Caco-2 (cell line): ENCODE measurements around the gene CCDC9. TPM values are rescaled to one million over a fixed set of nuclear protein-coding genes. Genes with fewer than 3 reads are reported as not detected.

Experiments
- BruUV-seq: library from RNA; stranded (reverse); fragments of 400-500 nt; replicated peaks from 2 replicates; lab custom pipeline; 2021; lab: Mats Ljungman, UMichigan
- CTCF ChIA-PET: fragments of 300-600 bp; sonication (Branson Sonifier 250); formaldehyde crosslinking; loops from one replicate; lab custom pipeline; 2022; ENCODE audit warnings: antibody characterized with exemption; lab: Charles Lee
- POLR2A ChIA-PET: fragments of 300-600 bp; sonication (Branson Sonifier 250); formaldehyde crosslinking; loops from one replicate; lab custom pipeline; 2022; ENCODE audit warnings: antibody characterized with exemption; lab: Charles Lee
- DNase-seq, 2 experiments: peaks; one replicate each; pipeline versions ENCODE4 v3.0.0 to v3.0.0-alpha.2; 2020 to 2022
- H3K27me3 ChIP-seq: replicated peaks from 2 replicates; pipeline ENCODE4 v1.6.0; 2011; ENCODE audit warnings: low read length; ENCODE audit not compliant: control insufficient read depth, insufficient read depth
- H3K36me3 ChIP-seq: 2 replicates; pipeline ENCODE4 v1.5.1; 2011; ENCODE audit warnings: low read length; ENCODE audit not compliant: control insufficient read depth, insufficient read depth
- H3K4me1 ChIP-seq: fragments of 250-450 bp; sonication (Bioruptor Pico); 2 replicates; pipeline ENCODE4 v1.5.1; 2020; ENCODE audit warnings: mild to moderate bottlenecking
- H3K4me3 ChIP-seq: 2 replicates; pipeline ENCODE4 v1.5.1; 2011; ENCODE audit warnings: low read depth, mild to moderate bottlenecking, control low read depth, low read length
- H3K9me3 ChIP-seq: fragments of 250-450 bp; sonication (Bioruptor Pico); 2 replicates; pipeline ENCODE4 v1.5.1; 2020; ENCODE audit warnings: mild to moderate bottlenecking, moderate library complexity
- H3K27ac Mint-ChIP-seq: one replicate; pipeline ENCODE4 v1.8.0; 2022; ENCODE audit warnings: mixed read lengths; ENCODE audit not compliant: unreplicated experiment
- H3K27me3 Mint-ChIP-seq: one replicate; pipeline ENCODE4 v1.8.0; 2022; ENCODE audit warnings: mixed read lengths; ENCODE audit not compliant: insufficient read depth, unreplicated experiment
- H3K36me3 Mint-ChIP-seq: one replicate; pipeline ENCODE4 v1.8.0; 2022; ENCODE audit warnings: mild to moderate bottlenecking, mixed read lengths; ENCODE audit not compliant: insufficient read depth, unreplicated experiment
- H3K4me1 Mint-ChIP-seq: one replicate; pipeline ENCODE4 v1.8.0; 2022; ENCODE audit warnings: low read depth, mixed read lengths; ENCODE audit not compliant: unreplicated experiment
- H3K4me3 Mint-ChIP-seq: one replicate; pipeline ENCODE4 v1.8.0; 2022; ENCODE audit warnings: mild to moderate bottlenecking, moderate library complexity, mixed read lengths; ENCODE audit not compliant: unreplicated experiment
- H3K9me3 Mint-ChIP-seq: one replicate; pipeline ENCODE4 v1.8.0; 2022; ENCODE audit warnings: mixed read lengths; ENCODE audit not compliant: unreplicated experiment
- intact Hi-C: fragments of 100-400 bp; cut with micrococcal nuclease; formaldehyde crosslinking; loops from one replicate; pipeline ENCODE4 v1.10.0; 2022; ENCODE audit not compliant: unreplicated experiment
- total RNA-seq: library from RNA; stranded (reverse); gene quantifications from 2 replicates; pipeline ENCODE4 v1.2.3, GENCODE V29; 2022
- TF ChIP-seq, protein P1 (sequence below), 2 experiments: fragments of 200-600 bp in 1 of 2; IDR thresholded peaks; 1 replicate in 1 of 2; 2 replicates in 1 of 2; pipeline versions ENCODE4 v1.5.1 to v1.8.0; 2011 to 2022; ENCODE audit warnings: antibody characterized with exemption in 1 of 2, control low read depth in 1 of 2, inconsistent platforms in 1 of 2, low read depth in 1 of 2, low read length in 1 of 2, mild to moderate bottlenecking in 1 of 2, moderate library complexity in 1 of 2; ENCODE audit not compliant: insufficient read depth in 1 of 2, severe bottlenecking in 1 of 2, unreplicated experiment in 1 of 2

CCDC9 gene
- total RNA-seq, 1 experiment from 2014 or later, result 43.1 TPM

DNA sequence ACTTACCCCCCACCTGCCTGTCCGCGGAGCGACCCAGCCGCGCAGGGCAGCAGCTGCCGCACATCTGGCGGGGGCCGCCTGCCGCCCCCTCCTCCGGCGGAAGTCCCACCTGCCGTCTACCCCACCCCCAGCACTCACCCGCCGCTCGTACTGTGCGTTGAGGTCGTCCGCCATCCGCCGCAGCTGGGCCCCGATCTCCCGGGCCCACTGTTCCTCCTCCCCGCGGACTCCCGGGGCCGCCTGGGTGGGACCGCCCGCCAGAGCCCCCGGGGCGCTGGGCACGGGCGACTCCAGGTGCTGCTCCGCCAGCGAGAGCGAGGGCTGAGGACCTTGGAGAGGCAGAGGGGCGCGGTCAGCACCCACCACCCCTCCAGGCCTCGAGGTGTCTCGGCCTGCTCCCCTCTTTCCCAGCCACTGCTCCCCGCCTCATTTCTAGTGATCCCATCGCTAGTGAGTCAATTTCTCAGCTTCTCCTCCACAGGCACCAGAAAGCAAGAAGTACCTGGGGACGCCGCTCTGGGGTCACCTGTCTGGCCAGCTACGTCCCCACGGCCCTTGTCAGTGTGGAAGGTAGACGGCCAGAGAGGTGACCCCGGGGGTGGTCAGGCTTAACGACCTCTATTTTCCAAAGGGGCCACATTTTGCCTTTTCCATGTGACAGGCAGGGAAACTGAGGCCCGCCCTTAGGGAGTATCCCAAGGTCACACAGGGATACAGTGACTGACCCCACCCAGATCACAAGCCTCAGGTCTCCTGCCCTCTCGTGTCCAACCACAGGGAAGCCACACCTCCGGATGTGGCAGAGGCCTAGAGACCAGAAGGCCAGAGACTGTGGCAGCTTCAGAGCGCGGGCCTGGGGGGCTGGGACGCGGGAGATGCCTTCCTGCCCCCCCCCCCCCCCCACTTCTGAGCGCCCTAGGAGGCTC lies 29.6 kb upstream of the CCDC9 start:
- H3K4me3 Mint-ChIP-seq, result no peak overlapping the region
- peak; percentile 70 to 85 for DNase-seq
- POLR2A ChIA-PET, result interaction anchor here (0.5 to 3.9 kb wide), 11 partner anchors 13 to 502 kb away, joined by 3 to 55 read pairs (median 6); partner anchors contain the start of genes CCDC9 and ZC3H4

DNA sequence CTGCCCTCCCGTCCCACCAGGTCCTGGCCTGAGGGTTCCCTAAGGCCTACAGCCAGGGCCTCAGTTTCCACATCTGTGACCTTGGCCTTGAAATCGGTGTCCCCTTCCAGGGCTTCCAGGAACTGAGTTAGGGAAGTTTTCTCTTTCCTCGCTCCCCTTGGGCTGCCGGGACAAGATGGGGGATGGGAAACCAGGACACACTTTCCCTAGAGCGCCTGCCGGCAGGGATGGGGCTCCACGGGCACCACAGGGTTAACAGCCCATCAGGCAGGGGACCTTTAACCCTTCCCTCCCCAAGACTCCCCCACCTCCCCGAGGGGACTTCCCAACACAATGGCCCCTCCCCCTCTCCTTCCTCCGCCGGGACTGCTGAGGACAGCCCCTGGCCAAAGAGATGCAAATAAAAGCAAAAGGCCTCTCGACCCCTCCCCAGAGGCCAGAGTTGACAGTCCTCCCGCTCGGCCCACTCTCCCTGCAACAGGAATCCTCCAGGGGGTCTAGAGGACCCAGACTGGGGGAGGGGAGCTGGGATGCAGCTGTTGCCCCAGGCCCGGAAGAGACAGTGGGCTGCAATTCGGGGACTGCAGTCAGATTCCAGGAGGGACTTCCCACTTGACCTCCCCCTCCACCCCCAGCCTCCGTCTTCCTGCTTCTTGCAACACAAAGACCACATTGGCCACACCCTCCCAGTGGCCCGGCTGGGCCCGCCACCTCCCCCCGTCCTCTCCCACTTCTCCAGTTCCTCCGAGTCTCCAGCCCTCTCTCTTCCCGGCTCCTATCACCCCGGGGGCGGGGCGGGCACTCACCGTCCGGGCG lies 28.8 kb upstream of the CCDC9 start:
- ChIA-PET POLR2A (interaction anchor here (0.6 to 3.9 kb wide), 3 partner anchors 15 to 29 kb away, joined by 3 to 55 read pairs (median 3); partner anchors contain the start of gene CCDC9), CTCF (interaction anchor here (4.1 kb wide), 1 partner anchor 17 kb away, joined by 64 read pairs; no protein-coding TSS in a partner anchor)
- no peak overlapping the region for H3K4me3 Mint-ChIP-seq
- H3K27ac Mint-ChIP-seq, result no peak overlapping the region
- Histone ChIP-seq H3K9me3 (no peaks in the 10 kb centered on the region), H3K36me3 (0 out of 2 replicates have a peak, but pooled peaks cover 2% of the 10 kb centered on the region), H3K4me1 (peaks cover 41% of the 10 kb centered on the region), H3K27me3 (no peaks in the 10 kb centered on the region), H3K4me3 (peak overlapping the region; percentile 61)
- intact Hi-C loops, result loop anchor here (1.0 kb wide), 1 partner anchor 17 kb away; no protein-coding TSS in a partner anchor
- peaks cover 15% of the 10 kb centered on the region for H3K4me1 Mint-ChIP-seq
- peak; percentile 95 to 97 for DNase-seq
- TF ChIP-seq, protein P1, sequence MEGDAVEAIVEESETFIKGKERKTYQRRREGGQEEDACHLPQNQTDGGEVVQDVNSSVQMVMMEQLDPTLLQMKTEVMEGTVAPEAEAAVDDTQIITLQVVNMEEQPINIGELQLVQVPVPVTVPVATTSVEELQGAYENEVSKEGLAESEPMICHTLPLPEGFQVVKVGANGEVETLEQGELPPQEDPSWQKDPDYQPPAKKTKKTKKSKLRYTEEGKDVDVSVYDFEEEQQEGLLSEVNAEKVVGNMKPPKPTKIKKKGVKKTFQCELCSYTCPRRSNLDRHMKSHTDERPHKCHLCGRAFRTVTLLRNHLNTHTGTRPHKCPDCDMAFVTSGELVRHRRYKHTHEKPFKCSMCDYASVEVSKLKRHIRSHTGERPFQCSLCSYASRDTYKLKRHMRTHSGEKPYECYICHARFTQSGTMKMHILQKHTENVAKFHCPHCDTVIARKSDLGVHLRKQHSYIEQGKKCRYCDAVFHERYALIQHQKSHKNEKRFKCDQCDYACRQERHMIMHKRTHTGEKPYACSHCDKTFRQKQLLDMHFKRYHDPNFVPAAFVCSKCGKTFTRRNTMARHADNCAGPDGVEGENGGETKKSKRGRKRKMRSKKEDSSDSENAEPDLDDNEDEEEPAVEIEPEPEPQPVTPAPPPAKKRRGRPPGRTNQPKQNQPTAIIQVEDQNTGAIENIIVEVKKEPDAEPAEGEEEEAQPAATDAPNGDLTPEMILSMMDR (IDR thresholded peaks at IDR 0.05; ENCODE audit: insufficient read depth in 1 of 2, low read depth in 1 of 2, low read length in 1 of 2, severe bottlenecking in 1 of 2, unreplicated experiment in 1 of 2), result no peak
- H3K27me3 Mint-ChIP-seq, result no peaks in the 10 kb centered on the region
- H3K36me3 Mint-ChIP-seq, result peaks cover 34% of the 10 kb centered on the region
- no peaks in the 10 kb centered on the region for H3K9me3 Mint-ChIP-seq
- no TSS peak for BruUV-seq

More for the DNA sequence above, 29.6 kb upstream of the CCDC9 start:
- Histone ChIP-seq H3K4me3 (peak overlapping the region; percentile 61), H3K27me3 (no peaks in the 10 kb centered on the region), H3K9me3 (no peaks in the 10 kb centered on the region), H3K4me1 (peaks cover 36% of the 10 kb centered on the region), H3K36me3 (0 out of 2 replicates have a peak, but pooled peaks cover 2% of the 10 kb centered on the region)
- intact Hi-C loops, result no loop called here
- TSS peak; percentile 82 for BruUV-seq
- TF ChIP-seq, protein P1 (IDR thresholded peaks at IDR 0.05; ENCODE audit: insufficient read depth in 1 of 2, low read depth in 1 of 2, low read length in 1 of 2, severe bottlenecking in 1 of 2, unreplicated experiment in 1 of 2), result peak in 1 of 2 experiments; percentile 5
- CTCF ChIA-PET, result interaction anchor here (0.6 to 4.1 kb wide), 9 partner anchors 9 to 112 kb away, joined by 3 to 64 read pairs (median 5); partner anchors contain the start of gene CCDC9
- no peaks in the 10 kb centered on the region for H3K27me3 Mint-ChIP-seq
- no peaks in the 10 kb centered on the region for H3K9me3 Mint-ChIP-seq
- peaks cover 10% of the 10 kb centered on the region for H3K4me1 Mint-ChIP-seq
- H3K27ac Mint-ChIP-seq, result no peak overlapping the region
- peaks cover 42% of the 10 kb centered on the region for H3K36me3 Mint-ChIP-seq
